GM12878 (cell line): ENCODE data around the gene PRKRIP1. TPM values are rescaled to one million over a fixed set of nuclear protein-coding genes. Genes with fewer than 3 reads are reported as not detected.

Experiments used
- ATAC-seq: fragments of 200-7000 bp; cut with Tn5 transposase; 3 replicates; pipeline ENCODE4 v1.9.1; 2020; ENCODE audit warnings: mild to moderate bottlenecking, moderate library complexity
- Bru-seq: library from RNA; stranded (reverse); fragments of 400-500 nt; gene quantifications from one replicate; lab custom pipeline; 2021; lab: Mats Ljungman, UMichigan
- BruChase-seq, 2 experiments: library from RNA; stranded (reverse); fragments of 400-500 nt; gene quantifications; one replicate each; lab custom pipeline; 2021; lab: Mats Ljungman, UMichigan
- BruUV-seq: library from RNA; stranded (reverse); fragments of 400-500 nt; replicated peaks from 2 replicates; lab custom pipeline; 2021; lab: Mats Ljungman, UMichigan
- CTCF ChIA-PET: fragments of 300-600 bp; sonication (Branson Sonifier 250); formaldehyde crosslinking; extraction: SDS; loops from one replicate; lab custom pipeline; 2021; ENCODE audit warnings: inconsistent platforms; lab: Yijun Ruan, JAX
- POLR2A ChIA-PET: fragments of 350-600 bp; formaldehyde crosslinking; extraction: SDS; loops from one replicate; lab custom pipeline; 2021; ENCODE audit warnings: inconsistent platforms; lab: Charles Lee
- RAD21 ChIA-PET: fragments of 300-600 bp; sonication (Branson Sonifier 250); formaldehyde crosslinking; loops from one replicate; lab custom pipeline; 2023; ENCODE audit warnings: antibody characterized with exemption; ENCODE audit not compliant: unreplicated experiment; lab: Charles Lee
- SMC1A ChIA-PET: fragments of 300-600 bp; sonication (Branson Sonifier 250); formaldehyde crosslinking; loops from one replicate; lab custom pipeline; 2023; ENCODE audit not compliant: unreplicated experiment, uncharacterized antibody; lab: Charles Lee
- DNase-seq: peaks from one replicate; pipeline ENCODE4 v3.0.0-alpha.2; 2011; ENCODE audit warnings: low read depth, low spot score
- FAIRE-seq: peaks from 3 replicates; lab custom pipeline; 2011; peaks lifted over from hg19 to GRCh38; lab: Jason Lieb, UNC
- H2AFZ ChIP-seq: 2 replicates; pipeline ENCODE4 v1.6.0; 2011; ENCODE audit warnings: low read depth, low read length, control low read depth; ENCODE audit not compliant: control insufficient read depth
- H3K27ac ChIP-seq: 2 replicates; pipeline ENCODE4 v1.5.1; 2011; ENCODE audit warnings: control low read depth; ENCODE audit not compliant: control insufficient read depth, insufficient read depth
- H3K27me3 ChIP-seq, 2 experiments: replicated peaks in 1 of 2; 2 replicates each; pipeline versions ENCODE4 v1.6.0 to v1.6.1; 2011; ENCODE audit warnings: low read length in 1 of 2; ENCODE audit not compliant: control insufficient read depth in 2 of 2, insufficient read depth in 2 of 2
- H3K36me3 ChIP-seq, 2 experiments: 2 replicates each; pipeline ENCODE4 v1.5.1; 2011; ENCODE audit warnings: low read length in 1 of 2; ENCODE audit not compliant: control insufficient read depth in 2 of 2, insufficient read depth in 2 of 2
- H3K4me1 ChIP-seq: 2 replicates; pipeline ENCODE4 v1.6.1; 2011; ENCODE audit warnings: mild to moderate bottlenecking, low read length, moderate library complexity, mixed read lengths; ENCODE audit not compliant: control insufficient read depth, insufficient read depth
- H3K4me2 ChIP-seq: 2 replicates; pipeline ENCODE4 v1.6.0; 2011; ENCODE audit warnings: control low read depth; ENCODE audit not compliant: control insufficient read depth, insufficient read depth
- H3K4me3 ChIP-seq: fragments of 200-600 bp; sonication (generic); 2 replicates; pipeline ENCODE4 v1.5.1; 2016
- H3K79me2 ChIP-seq: 2 replicates; pipeline ENCODE4 v1.6.0; 2011; ENCODE audit warnings: low read length; ENCODE audit not compliant: control insufficient read depth, insufficient read depth
- H3K9ac ChIP-seq: 2 replicates; pipeline ENCODE4 v1.8.0; 2011; ENCODE audit warnings: low read length, control low read depth, mixed read lengths; ENCODE audit not compliant: control insufficient read depth, insufficient read depth
- H3K9me3 ChIP-seq: replicated peaks from 3 replicates; pipeline ENCODE4 v1.5.1; 2011; ENCODE audit warnings: mild to moderate bottlenecking, low read length; ENCODE audit not compliant: control insufficient read depth, insufficient read depth
- H4K20me1 ChIP-seq: 2 replicates; pipeline ENCODE4 v1.6.0; 2011; ENCODE audit not compliant: control insufficient read depth, insufficient read depth
- ATF2 ChIP-seq: IDR thresholded peaks from 2 replicates; pipeline ENCODE4 v1.6.1; 2012; ENCODE audit warnings: low read length, inconsistent platforms
- CBFB ChIP-seq: IDR thresholded peaks from 2 replicates; pipeline ENCODE4 v1.6.1; 2016; ENCODE audit warnings: antibody characterized with exemption, low read depth
- DPF2 ChIP-seq: fragments of 450-650 bp; IDR thresholded peaks from 2 replicates; pipeline ENCODE4 v1.6.1; 2017; ENCODE audit warnings: mild to moderate bottlenecking
- HCFC1 ChIP-seq: fragments of 150-350 bp; IDR thresholded peaks from 2 replicates; pipeline ENCODE4 v1.6.1; 2014; ENCODE audit warnings: low read length
- IRF4 ChIP-seq: IDR thresholded peaks from 2 replicates; pipeline ENCODE4 v1.6.1; 2011; ENCODE audit warnings: low read depth, low read length
- POLR2A ChIP-seq: IDR thresholded peaks from 2 replicates; pipeline ENCODE4 v1.6.1; 2011; ENCODE audit warnings: low read depth, mild to moderate bottlenecking, low read length
- RAD51 ChIP-seq: fragments of 450-650 bp; IDR thresholded peaks from 2 replicates; pipeline ENCODE4 v1.6.1; 2016; ENCODE audit warnings: moderate library complexity, mild to moderate bottlenecking, inconsistent platforms
- REST ChIP-seq: IDR thresholded peaks from 2 replicates; pipeline ENCODE4 v1.6.1; 2012; ENCODE audit warnings: mild to moderate bottlenecking, low read depth, low read length
- RFX5 ChIP-seq: IDR thresholded peaks from 2 replicates; pipeline ENCODE4 v1.6.1; 2011; ENCODE audit warnings: low read depth, low read length, improper control_type of control experiment
- SUZ12 ChIP-seq: fragments of 200-600 bp; sonication (generic); IDR thresholded peaks from one replicate; pipeline ENCODE4 v1.6.1; 2018; ENCODE audit warnings: antibody characterized with exemption, mild to moderate bottlenecking; ENCODE audit not compliant: unreplicated experiment
- TBL1XR1 ChIP-seq: IDR thresholded peaks from 2 replicates; pipeline ENCODE4 v1.6.1; 2012; ENCODE audit warnings: low read depth, low read length, improper control_type of control experiment
- WRNIP1 ChIP-seq: IDR thresholded peaks from 2 replicates; pipeline ENCODE4 v1.6.1; 2011; ENCODE audit warnings: low read depth, low read length, improper control_type of control experiment, borderline replicate concordance
- WGBS: methylation state at CpG from one replicate; pipeline ENCODE4 v1.1.6; 2016; ENCODE audit warnings: low lambda C conversion rate; ENCODE audit not compliant: insufficient replicate concordance, insufficient coverage; ENCODE audit errors: missing lambda C conversion rate; 5-methylcytosine and 5-hydroxymethylcytosine counted together
- in situ Hi-C: fragments of 300-500 bp; cut with MboI; formaldehyde crosslinking; loops from 9 replicates; pipeline ENCODE4 v1.14.3; 2018; ENCODE audit warnings: mixed read lengths
- intact Hi-C: fragments of 100-400 bp; cut with micrococcal nuclease; formaldehyde crosslinking; loops from one replicate; pipeline ENCODE4 v1.14.2; 2022; ENCODE audit not compliant: unreplicated experiment
- long read RNA-seq, 2 experiments: library from polyadenylated mRNA; unstranded; transcript quantifications; one replicate each; pipeline ENCODE4 v2.0.0, GENCODE V29; 2019 to 2020
- polyA minus RNA-seq, 3 experiments: library from RNA; depleted of rRNA, polyadenylated mRNA; stranded (reverse); fragments of >200 nt; gene quantifications; 2 replicates each; pipeline ENCODE4 v1.2.3, GENCODE V29; 2011
- polyA plus RNA-seq, 11 experiments: library from polyadenylated mRNA; depleted of rRNA in 4 of 11; unstranded in 6 of 11; stranded (reverse) in 5 of 11; fragments of >200 nt; fragmentation: Nextera tagmentation in 4 of 11; fragmentation: Illumina TruSeq in 1 of 11; extraction: Ambion mirVana in 4 of 11; extraction: Trizol in 1 of 11; gene quantifications; 1 replicate in 1 of 11; 2 replicates in 10 of 11; pipeline versions ENCODE4 v1.2.1 to v1.2.3, GENCODE V29; 2011 to 2016; ENCODE audit warnings: inconsistent platforms in 2 of 11, missing spikeins in 2 of 11, low read depth in 1 of 11
- total RNA-seq, 4 experiments: library from RNA; depleted of rRNA in 3 of 4; stranded (reverse); fragments of >200 nt in 3 of 4; fragmentation: Illumina TruSeq in 1 of 4; extraction: Trizol in 1 of 4; gene quantifications; 2 replicates each; pipeline versions ENCODE4 v1.2.1 to v1.2.3, GENCODE V29; 2013 to 2021

PRKRIP1 gene
- total RNA-seq (2013; cell fraction: nucleolus; rRNA removed): 90.6 and 113 TPM in 2 replicates
- total RNA-seq (2014; rRNA removed) (26.4 and 27.8 TPM in 2 replicates), total RNA-seq (2014; rRNA removed; fragmentation: Illumina TruSeq; extraction: Trizol) (21.0 and 21.2 TPM in 2 replicates), total RNA-seq (2021) (25.1 and 32.4 TPM in 2 replicates), polyA plus RNA-seq (2011; rRNA removed) (21.3 and 23.3 TPM in 2 replicates), polyA plus RNA-seq (2014; fragmentation: Illumina TruSeq; extraction: Trizol) (12.7 and 17.7 TPM in 2 replicates), polyA plus RNA-seq (2014; fragmentation: Nextera tagmentation; extraction: Ambion mirVana) (10 to 100 TPM; 17.0 to 18.3 TPM), polyA plus RNA-seq (2014; rRNA removed) (38.3 and 43.9 TPM in 2 replicates), polyA plus RNA-seq (2016; fragmentation: Nextera tagmentation; extraction: Ambion mirVana) (10 to 100 TPM; 31.6 to 38.4 TPM), polyA minus RNA-seq (2011; rRNA and poly(A)+ RNA removed) (6.1 and 11.8 TPM in 2 replicates), Bru-seq, nascent RNA (percentile 90 among the genes with signal in this experiment), BruChase-seq, experiment 1, labeled RNA remaining after a 6-hour chase (percentile 89 among the genes with signal in this experiment), BruChase-seq, experiment 2, labeled RNA remaining after a 2-hour chase (percentile 88 among the genes with signal in this experiment)
- 31.0 TPM for polyA plus RNA-seq (2011; ENCODE audit: low read depth)
- 24.1 and 34.0 TPM in 2 replicates for polyA plus RNA-seq (2011; cell fraction: cytosol; rRNA removed)
- polyA plus RNA-seq (2011; cell fraction: nucleus; rRNA removed): 80.6 and 93.3 TPM in 2 replicates
- 30.8 and 40.1 TPM in 2 replicates for polyA plus RNA-seq (2012)
- polyA minus RNA-seq (2011; cell fraction: cytosol; rRNA and poly(A)+ RNA removed): 5.9 and 7.0 TPM in 2 replicates
- polyA minus RNA-seq (2011; cell fraction: nucleus; rRNA and poly(A)+ RNA removed): 16.8 and 30.2 TPM in 2 replicates
- long read RNA-seq, experiment 1, transcript PRKRIP1-201 (6 exons, 2,159 nt): major isoform, 26 of 32 reads
- long read RNA-seq, experiment 1, partial matches to known transcripts: 1 of 32 reads
- long read RNA-seq, experiment 1, other reads (novel, unspliced or antisense): 5 of 32 reads
- long read RNA-seq, experiment 2, transcript PRKRIP1-201 (6 exons, 2,159 nt): major isoform, 37 of 61 reads
- long read RNA-seq, experiment 2, partial matches to known transcripts: 3 of 61 reads
- long read RNA-seq, experiment 2, other reads (novel, unspliced or antisense): 17 of 61 reads

GRCh38 chr7:102395873-102396709 is at the start of gene PRKRIP1:
Gene PRKRIP1 (plus strand): TSS chr7:102396363. CDS start chr7:102396412, 49 bp downstream.
- ChIA-PET SMC1A (interaction anchor here (0.7 to 2.3 kb wide), 16 partner anchors 9 to 116 kb away, joined by 3 to 9 read pairs (median 4); partner anchors contain the start of gene ORAI2), CTCF (interaction anchor here (0.8 to 13.5 kb wide), 10 partner anchors 9 to 115 kb away, joined by 3 to 205 read pairs (median 6); no protein-coding TSS in a partner anchor), RAD21 (interaction anchor here (1.0 to 5.2 kb wide), 8 partner anchors 12 to 116 kb away, joined by 4 to 24 read pairs (median 8); no protein-coding TSS in a partner anchor), POLR2A (interaction anchor here (0.6 to 1.8 kb wide), 7 partner anchors 30 to 1721 kb away, joined by 3 to 8 read pairs (median 4); partner anchors contain the start of gene SH2B2)
- Histone ChIP-seq H3K4me1 (peaks cover 10% of the 10 kb centered on the region), H3K4me2 (peak within 1 kb of the TSS; percentile 97), H3K36me3 (peaks cover 4 to 33% of the 10 kb centered on the region in 2 experiments), H3K9ac (peak within 1 kb of the TSS; percentile 96), H3K79me2 (peaks cover 13% of the 10 kb centered on the region), H3K27me3 (no peaks in the 10 kb centered on the region), H3K27ac (peak within 1 kb of the TSS; percentile 88), H3K4me3 (peak within 1 kb of the TSS; percentile 97), H2AFZ (peak within 1 kb of the TSS; percentile 46), H4K20me1 (no peaks in the 10 kb centered on the region), H3K9me3 (no peaks in the 10 kb centered on the region)
- BruUV-seq: no TSS peak
- intact Hi-C loops: loop anchor here (1.0 to 10.0 kb wide), 2 partner anchors 117 to 851 kb away; no protein-coding TSS in a partner anchor
- WGBS: under 1% methylated on average over 56 of the region's 59 CpGs
- peak; percentile 98 for FAIRE-seq
- DNase-seq: peak; percentile 96
- peak; percentile 99 for ATAC-seq
- in situ Hi-C loops: no loop called here
- peak; percentile 68; the same call in 1 of the 2 replicates for TF ChIP-seq CBFB
- 0 out of 2 replicates have a peak, but pooled peaks have one; percentile 65 for TF ChIP-seq TBL1XR1
- no peak for TF ChIP-seq SUZ12
- 0 out of 2 replicates have a peak, but pooled peaks have one; percentile 8 for TF ChIP-seq RFX5
- no peak for TF ChIP-seq RAD51
- TF ChIP-seq WRNIP1: 0 out of 2 replicates have a peak, but pooled peaks have one; percentile 66
- peak; percentile 82 for TF ChIP-seq HCFC1
- no peak; the same call in 1 of the 2 replicates for TF ChIP-seq ATF2
- peak; percentile 86 for TF ChIP-seq IRF4
- TF ChIP-seq DPF2: peak; percentile 85
- TF ChIP-seq POLR2A: peak; percentile 86
- 0 out of 2 replicates have a peak, but pooled peaks have one; percentile 17 for TF ChIP-seq REST
